22Rv1 (cell line): ENCODE measurements around the gene SPATA13.

ENCODE experiments used
- ZFX ChIP-seq: fragments of 450-650 bp; IDR thresholded peaks from 2 replicates; pipeline ENCODE4 v1.6.1; 2017; ENCODE audit warnings: antibody characterized with exemption, borderline replicate concordance
- TF ChIP-seq, protein P1 (sequence below): fragments of 450-650 bp; IDR thresholded peaks from 2 replicates; pipeline ENCODE4 v1.5.1; 2017; ENCODE audit warnings: mild to moderate bottlenecking

DNA sequence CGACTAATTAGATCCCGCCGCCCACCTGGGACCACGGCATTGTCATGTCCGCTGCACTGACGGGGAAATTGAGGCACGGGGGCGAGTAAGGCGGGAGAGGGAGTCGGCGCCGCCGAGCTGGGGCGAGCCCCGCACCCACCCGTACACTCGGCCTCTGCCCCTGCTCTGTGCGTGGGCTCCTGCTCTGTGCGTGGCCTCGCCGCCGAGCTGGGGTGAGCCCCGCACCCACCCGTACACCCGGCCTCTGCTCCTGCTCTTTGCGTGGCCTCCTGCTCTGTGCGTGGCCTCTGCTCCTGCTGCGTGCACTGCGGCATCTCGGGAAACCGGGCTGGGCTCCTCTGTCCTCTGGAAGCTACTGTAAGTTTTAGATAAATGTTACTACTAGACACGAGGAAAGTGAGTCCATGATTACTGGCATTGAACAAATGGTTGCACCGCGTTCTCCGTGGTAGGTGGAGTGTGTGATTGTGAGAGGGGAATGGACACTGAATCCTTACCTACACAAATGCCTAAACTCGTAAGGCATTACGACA, 148.0 kb downstream of the SPATA13 start:
- TF ChIP-seq, protein P1, sequence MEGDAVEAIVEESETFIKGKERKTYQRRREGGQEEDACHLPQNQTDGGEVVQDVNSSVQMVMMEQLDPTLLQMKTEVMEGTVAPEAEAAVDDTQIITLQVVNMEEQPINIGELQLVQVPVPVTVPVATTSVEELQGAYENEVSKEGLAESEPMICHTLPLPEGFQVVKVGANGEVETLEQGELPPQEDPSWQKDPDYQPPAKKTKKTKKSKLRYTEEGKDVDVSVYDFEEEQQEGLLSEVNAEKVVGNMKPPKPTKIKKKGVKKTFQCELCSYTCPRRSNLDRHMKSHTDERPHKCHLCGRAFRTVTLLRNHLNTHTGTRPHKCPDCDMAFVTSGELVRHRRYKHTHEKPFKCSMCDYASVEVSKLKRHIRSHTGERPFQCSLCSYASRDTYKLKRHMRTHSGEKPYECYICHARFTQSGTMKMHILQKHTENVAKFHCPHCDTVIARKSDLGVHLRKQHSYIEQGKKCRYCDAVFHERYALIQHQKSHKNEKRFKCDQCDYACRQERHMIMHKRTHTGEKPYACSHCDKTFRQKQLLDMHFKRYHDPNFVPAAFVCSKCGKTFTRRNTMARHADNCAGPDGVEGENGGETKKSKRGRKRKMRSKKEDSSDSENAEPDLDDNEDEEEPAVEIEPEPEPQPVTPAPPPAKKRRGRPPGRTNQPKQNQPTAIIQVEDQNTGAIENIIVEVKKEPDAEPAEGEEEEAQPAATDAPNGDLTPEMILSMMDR: no peak
- no peak for TF ChIP-seq ZFX
